Measurements from ENCODE around the gene PSEN2. TPM values are rescaled to one million over a fixed set of nuclear protein-coding genes. Genes with fewer than 3 reads are reported as not detected.

Gene PSEN2
- total and polyA plus RNA-seq, 2 donors (not counting 3 experiments of a cell fraction or from before 2014, with no cell fraction given): 12.5 to 19.3 TPM

GRCh38 chr1:226943927-226944326, 73.5 kb downstream of the PSEN2 start:
- no peak overlapping the region for H3K27ac ChIP-seq (ENCODE audit: insufficient read depth, low read depth, low read length)
- DNase-seq (ENCODE audit: low read depth, low spot score): no peak
- H3K4me2 ChIP-seq (ENCODE audit: insufficient read depth, low read length): no peak overlapping the region
- ChIA-PET CTCF (no interaction called here), POLR2A (no interaction called here)
- H2AFZ ChIP-seq (ENCODE audit: low read depth, low read length): no peak overlapping the region
- no peak for FAIRE-seq
- no peaks in the 10 kb centered on the region for H3K27me3 ChIP-seq (ENCODE audit: control insufficient read depth in 2 of 2, insufficient read depth in 2 of 2, low read length in 2 of 2)
- intact Hi-C loops (cut with micrococcal nuclease) (loop anchor here (10.0 kb wide), 1 partner anchor 209 kb away; the partner anchor contains the start of gene ITPKB), dilution Hi-C loops (cut with MboI; ENCODE audit: extremely low pct_ligation_motif_present, low sequenced_read_pairs) (no loop called here)
- H4K20me1 ChIP-seq (replicated peaks; ENCODE audit: control insufficient read depth, extremely low read depth, insufficient read depth, low read length): no peaks in the 10 kb centered on the region
- no peaks in the 10 kb centered on the region for H3K79me2 ChIP-seq (ENCODE audit: control insufficient read depth, insufficient read depth, low read length)
- no TSS peak for BruUV-seq (replicated peaks)
- no peak overlapping the region for H3K4me3 ChIP-seq (replicated peaks in 1 of 3; ENCODE audit: insufficient read depth in 1 of 3, low read depth in 1 of 3, low read length in 3 of 3)
- H3K9me1 ChIP-seq (replicated peaks; ENCODE audit: control insufficient read depth, extremely low read depth, insufficient read depth, low read length): no peaks in the 10 kb centered on the region
- no peaks in the 10 kb centered on the region for H3K36me3 ChIP-seq (ENCODE audit: control insufficient read depth in 2 of 2, extremely low read depth in 1 of 2, insufficient read depth in 2 of 2, low read length in 2 of 2)
- H3K4me1 ChIP-seq (ENCODE audit: control insufficient read depth, extremely low read depth, insufficient read depth, low read length): peaks cover 3% of the 10 kb centered on the region
- H3K9ac ChIP-seq (replicated peaks; ENCODE audit: extremely low read depth, insufficient read depth, low read length): no peak overlapping the region
- TF ChIP-seq POLR2A (IDR thresholded peaks at IDR 0.05; ENCODE audit: low read depth, low read length) (no peak), CTCF (IDR thresholded peaks at IDR 0.05; ENCODE audit: extremely low read depth in 1 of 2, insufficient read depth in 1 of 2, low read depth in 1 of 2, low read length in 2 of 2) (no peak), GATA2 (IDR thresholded peaks at IDR 0.05; ENCODE audit: insufficient read depth, insufficient read length, low read depth, low read length) (no peak), POLR2AphosphoS5 (IDR thresholded peaks at IDR 0.05; ENCODE audit: insufficient read depth, low read depth, low read length) (no peak), EZH2 (IDR thresholded peaks at IDR 0.05; ENCODE audit: borderline replicate concordance, low read depth, low read length, severe bottlenecking) (no peak), MAX (IDR thresholded peaks at IDR 0.05; ENCODE audit: insufficient read depth, insufficient read length) (no peak), MYC (IDR thresholded peaks at IDR 0.05; ENCODE audit: low read depth, low read length) (no peak), FOS (IDR thresholded peaks at IDR 0.05; ENCODE audit: borderline replicate concordance, insufficient read depth, low read length) (no peak), JUN (IDR thresholded peaks at IDR 0.05; ENCODE audit: borderline replicate concordance, insufficient read depth, insufficient read length, low read depth) (no peak)
- no peaks in the 10 kb centered on the region for H3K9me3 ChIP-seq (replicated peaks; ENCODE audit: control insufficient read depth, insufficient read depth, low read length)
